HCT116 (cell line): ENCODE data around the gene SLC25A48. TPM values are rescaled to one million over a fixed set of nuclear protein-coding genes. Genes with fewer than 3 reads are reported as not detected.

Experiments
- ATAC-seq: fragments of 200-7000 bp; cut with Tn5 transposase; 2 replicates; pipeline ENCODE4 v1.9.1; 2020; ENCODE audit warnings: mild to moderate bottlenecking, moderate library complexity
- BruUV-seq: library from RNA; stranded (reverse); fragments of 400-500 nt; replicated peaks from 2 replicates; lab custom pipeline; 2021; lab: Mats Ljungman, UMichigan
- CTCF ChIA-PET: fragments of 300-600 bp; sonication (Branson Sonifier 250); formaldehyde crosslinking; loops from one replicate; lab custom pipeline; 2021; ENCODE audit warnings: antibody characterized with exemption; lab: Charles Lee
- POLR2A ChIA-PET: fragments of 300-600, 350-600 bp; sonication (Branson Sonifier 250); formaldehyde crosslinking; loops from one replicate; lab custom pipeline; 2021; ENCODE audit warnings: antibody characterized with exemption; lab: Charles Lee
- RAD21 ChIA-PET, 2 experiments: fragments of 300-600 bp; sonication (Branson Sonifier 250); formaldehyde crosslinking; loops; one replicate each; lab custom pipeline; 2023; ENCODE audit warnings: low total read pairs in 2 of 2; ENCODE audit not compliant: uncharacterized antibody in 2 of 2, unreplicated experiment in 2 of 2, low non-redundant PET in 1 of 2; lab: Charles Lee
- DNase-seq: peaks from one replicate; pipeline ENCODE4 v3.0.0-alpha.2; 2010; ENCODE audit warnings: low read depth, low spot score
- H2AFZ ChIP-seq: fragments of 200-600 bp; shearing (Covaris generic), sonication (generic); 2 replicates; pipeline ENCODE4 v1.6.1; 2017; ENCODE audit warnings: low read depth, mixed run types, mixed read lengths, antibody characterized with exemption, low read length; ENCODE audit not compliant: poor library complexity, severe bottlenecking
- H3K27ac ChIP-seq: 2 replicates; pipeline ENCODE4 v1.5.1; 2012; ENCODE audit warnings: low read depth, low read length
- H3K27me3 ChIP-seq: fragments of 200-600 bp; sonication (generic); 2 replicates; pipeline ENCODE4 v1.6.1; 2016; ENCODE audit warnings: mixed run types, low read length, mixed read lengths; ENCODE audit not compliant: insufficient read depth
- H3K36me3 ChIP-seq, 2 experiments: fragments of 200-500 bp in 1 of 2; fragments of 200-600 bp in 1 of 2; sonication (Bioruptor generic) in 1 of 2; sonication (generic) in 1 of 2; 2 replicates each; pipeline versions ENCODE4 v1.5.1 to v1.6.1; 2014 to 2016; ENCODE audit warnings: low read length in 2 of 2, inconsistent platforms in 1 of 2, mixed read lengths in 1 of 2, mixed run types in 1 of 2; ENCODE audit not compliant: insufficient read depth in 2 of 2, control insufficient read depth in 1 of 2
- H3K4me1 ChIP-seq, 2 experiments: fragments of 200-600 bp in 1 of 2; sonication (generic) in 1 of 2; 2 replicates each; pipeline versions ENCODE4 v1.5.1 to v1.6.1; 2012 to 2017; ENCODE audit warnings: low read length in 2 of 2, inconsistent platforms in 1 of 2, mild to moderate bottlenecking in 1 of 2, mixed read lengths in 1 of 2, mixed run types in 1 of 2, moderate library complexity in 1 of 2; ENCODE audit not compliant: insufficient read depth in 2 of 2, control insufficient read depth in 1 of 2
- H3K4me2 ChIP-seq: fragments of 200-600 bp; sonication (generic); 2 replicates; pipeline ENCODE4 v1.6.1; 2017; ENCODE audit warnings: mixed run types, low read length, mixed read lengths
- H3K4me3 ChIP-seq, 2 experiments: fragments of 200-600 bp in 1 of 2; sonication (generic) in 1 of 2; replicated peaks in 1 of 2; 2 replicates each; pipeline ENCODE4 v1.5.1; 2011 to 2016; ENCODE audit warnings: low read length in 2 of 2, control low read depth in 1 of 2, low read depth in 1 of 2, mild to moderate bottlenecking in 1 of 2, mixed read lengths in 1 of 2, mixed run types in 1 of 2
- H3K79me2 ChIP-seq: fragments of 200-600 bp; sonication (generic); 2 replicates; pipeline ENCODE4 v1.6.1; 2017; ENCODE audit warnings: mild to moderate bottlenecking, mixed run types, low read length, moderate library complexity, mixed read lengths; ENCODE audit not compliant: insufficient read depth
- H3K9ac ChIP-seq: fragments of 200-600 bp; sonication (generic); 2 replicates; pipeline ENCODE4 v1.6.1; 2016; ENCODE audit warnings: low read length, mixed read lengths
- H3K9me2 ChIP-seq: fragments of 200-600 bp; sonication (generic), shearing (Covaris generic); 2 replicates; pipeline ENCODE4 v1.6.1; 2017; ENCODE audit warnings: mixed run types, mild to moderate bottlenecking, moderate library complexity; ENCODE audit not compliant: insufficient read depth
- H3K9me3 ChIP-seq, 2 experiments: fragments of 200-500 bp in 1 of 2; fragments of 200-600 bp in 1 of 2; sonication (Bioruptor generic) in 1 of 2; sonication (generic) in 1 of 2; 2 replicates each; pipeline ENCODE4 v1.6.1; 2014 to 2017; ENCODE audit warnings: low read length in 2 of 2, mixed read lengths in 2 of 2, inconsistent platforms in 1 of 2, low read depth in 1 of 2, mild to moderate bottlenecking in 1 of 2, mixed run types in 1 of 2, moderate library complexity in 1 of 2; ENCODE audit not compliant: control insufficient read depth in 1 of 2, insufficient read depth in 1 of 2
- H4K20me1 ChIP-seq: fragments of 200-600 bp; sonication (generic), shearing (Covaris generic); 2 replicates; pipeline ENCODE4 v1.6.1; 2017; ENCODE audit warnings: mixed run types, mild to moderate bottlenecking, moderate library complexity; ENCODE audit not compliant: insufficient read depth
- CEBPB ChIP-seq: IDR thresholded peaks from 2 replicates; pipeline ENCODE4 v1.6.1; 2012; ENCODE audit warnings: low read depth
- ELF1 ChIP-seq: IDR thresholded peaks from 2 replicates; pipeline ENCODE4 v1.6.1; 2012; ENCODE audit warnings: low read depth, borderline replicate concordance
- EZH2 ChIP-seq: fragments of 200-600 bp; sonication (generic); IDR thresholded peaks from 2 replicates; pipeline ENCODE4 v1.6.1; 2017; ENCODE audit warnings: antibody characterized with exemption, mixed run types
- EZH2phosphoT487 ChIP-seq: fragments of 200-600 bp; IDR thresholded peaks from 2 replicates; pipeline ENCODE4 v1.6.1; 2018; ENCODE audit warnings: antibody characterized with exemption, borderline replicate concordance
- REST ChIP-seq: IDR thresholded peaks from 2 replicates; pipeline ENCODE4 v1.6.1; 2012; ENCODE audit warnings: low read depth
- SIN3A ChIP-seq: IDR thresholded peaks from 2 replicates; pipeline ENCODE4 v1.6.1; 2012; ENCODE audit warnings: low read depth
- SP1 ChIP-seq: IDR thresholded peaks from 2 replicates; pipeline ENCODE4 v1.6.1; 2012; ENCODE audit warnings: low read depth
- ZNF274 ChIP-seq: fragments of 200-500 bp; sonication (Bioruptor generic); IDR thresholded peaks from 2 replicates; pipeline ENCODE4 v1.6.1; 2014; ENCODE audit warnings: mild to moderate bottlenecking, low read depth, low read length, inconsistent platforms
- intact Hi-C: fragments of 100-400 bp; cut with micrococcal nuclease; formaldehyde crosslinking; loops from 2 replicates; pipeline ENCODE4 v1.10.0; 2022
- total RNA-seq: library from RNA; stranded (reverse); gene quantifications from one replicate; pipeline ENCODE4 v1.2.1, GENCODE V29; 2021; ENCODE audit not compliant: unreplicated experiment
- TF ChIP-seq, protein P1 (sequence below): IDR thresholded peaks from 2 replicates; pipeline ENCODE4 v1.6.1; 2011; ENCODE audit warnings: mild to moderate bottlenecking, low read length, moderate library complexity; ENCODE audit not compliant: insufficient replicate concordance; ENCODE audit errors: extremely low read depth
- TF ChIP-seq, protein P2 (sequence below): IDR thresholded peaks from 2 replicates; pipeline ENCODE4 v1.6.1; 2012

SLC25A48 gene
- total RNA-seq, 1 experiment from 2014 or later: 2.8 TPM

- H3K4me2 ChIP-seq: peak overlapping the region; percentile 44; the same call in 1 of the 2 replicates
- H3K36me3 ChIP-seq: no peaks in the 10 kb centered on the region
- ATAC-seq: no peak
- no peak overlapping the region for H3K4me3 ChIP-seq
- no TSS peak for BruUV-seq
- ChIA-PET POLR2A (interaction anchor here (1.0 kb wide), 1 partner anchor 264 kb away, joined by 4 read pairs; no protein-coding TSS in a partner anchor), CTCF (interaction anchor here (0.8 to 4.3 kb wide), 14 partner anchors 12 to 373 kb away, joined by 3 to 38 read pairs (median 5); no protein-coding TSS in a partner anchor), RAD21 (interaction anchor here (0.8 to 1.4 kb wide), 4 partner anchors 264 to 276 kb away, joined by 3 to 7 read pairs (median 4); no protein-coding TSS in a partner anchor)
- no peak overlapping the region for H3K9ac ChIP-seq
- no peak for TF ChIP-seq EZH2
- TF ChIP-seq ELF1: no peak
- TF ChIP-seq REST: no peak
- TF ChIP-seq SP1: no peak
- TF ChIP-seq, protein P1, sequence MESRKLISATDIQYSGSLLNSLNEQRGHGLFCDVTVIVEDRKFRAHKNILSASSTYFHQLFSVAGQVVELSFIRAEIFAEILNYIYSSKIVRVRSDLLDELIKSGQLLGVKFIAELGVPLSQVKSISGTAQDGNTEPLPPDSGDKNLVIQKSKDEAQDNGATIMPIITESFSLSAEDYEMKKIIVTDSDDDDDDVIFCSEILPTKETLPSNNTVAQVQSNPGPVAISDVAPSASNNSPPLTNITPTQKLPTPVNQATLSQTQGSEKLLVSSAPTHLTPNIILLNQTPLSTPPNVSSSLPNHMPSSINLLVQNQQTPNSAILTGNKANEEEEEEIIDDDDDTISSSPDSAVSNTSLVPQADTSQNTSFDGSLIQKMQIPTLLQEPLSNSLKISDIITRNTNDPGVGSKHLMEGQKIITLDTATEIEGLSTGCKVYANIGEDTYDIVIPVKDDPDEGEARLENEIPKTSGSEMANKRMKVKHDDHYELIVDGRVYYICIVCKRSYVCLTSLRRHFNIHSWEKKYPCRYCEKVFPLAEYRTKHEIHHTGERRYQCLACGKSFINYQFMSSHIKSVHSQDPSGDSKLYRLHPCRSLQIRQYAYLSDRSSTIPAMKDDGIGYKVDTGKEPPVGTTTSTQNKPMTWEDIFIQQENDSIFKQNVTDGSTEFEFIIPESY: no peak
- TF ChIP-seq CEBPB: no peak
- TF ChIP-seq SIN3A: no peak
- TF ChIP-seq EZH2phosphoT487: no peak
- TF ChIP-seq ZNF274: no peak
- TF ChIP-seq, protein P2, sequence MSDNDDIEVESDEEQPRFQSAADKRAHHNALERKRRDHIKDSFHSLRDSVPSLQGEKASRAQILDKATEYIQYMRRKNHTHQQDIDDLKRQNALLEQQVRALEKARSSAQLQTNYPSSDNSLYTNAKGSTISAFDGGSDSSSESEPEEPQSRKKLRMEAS: no peak
- intact Hi-C loops: loop anchor here (1.0 to 2.0 kb wide), 2 partner anchors 270 to 368 kb away; no protein-coding TSS in a partner anchor
- H4K20me1 ChIP-seq: no peaks in the 10 kb centered on the region
- H2AFZ ChIP-seq: no peak overlapping the region
- H3K9me3 ChIP-seq: no peaks in the 10 kb centered on the region
- no peak for DNase-seq
- H3K27me3 ChIP-seq: no peaks in the 10 kb centered on the region
- H3K4me1 ChIP-seq: peaks cover 0 to 17% of the 10 kb centered on the region in 2 experiments; a peak in 1 of 4 replicates
- no peaks in the 10 kb centered on the region for H3K79me2 ChIP-seq
- no peak overlapping the region for H3K27ac ChIP-seq
- no peaks in the 10 kb centered on the region for H3K9me2 ChIP-seq
Observed at GRCh38 chr5:135830384-135830700, 4.1 kb upstream of the SLC25A48 start.
